GM12891 (cell line): ENCODE results near the gene POLG2.
"Not testable (repeated sequence)": the region's sequence is repeated elsewhere in the genome, so short reads cannot be mapped to it uniquely, and the experiment has no call there.

ENCODE experiments used
- PAX5 ChIP-seq: IDR thresholded peaks from 2 replicates; pipeline ENCODE4 v1.6.1; 2011; ENCODE audit warnings: low read length, moderate library complexity, mild to moderate bottlenecking; ENCODE audit not compliant: insufficient read depth, severe bottlenecking
- POLR2A ChIP-seq: IDR thresholded peaks from 2 replicates; pipeline ENCODE4 v1.6.1; 2011; ENCODE audit warnings: low read depth, low read length, control low read depth
- POLR2AphosphoS5 ChIP-seq: IDR thresholded peaks from 2 replicates; pipeline ENCODE4 v1.6.1; 2011; ENCODE audit warnings: low read depth, low read length, control low read depth
- TAF1 ChIP-seq: IDR thresholded peaks from 2 replicates; pipeline ENCODE4 v1.6.1; 2011; ENCODE audit warnings: low read depth, low read length, control low read depth

DNA sequence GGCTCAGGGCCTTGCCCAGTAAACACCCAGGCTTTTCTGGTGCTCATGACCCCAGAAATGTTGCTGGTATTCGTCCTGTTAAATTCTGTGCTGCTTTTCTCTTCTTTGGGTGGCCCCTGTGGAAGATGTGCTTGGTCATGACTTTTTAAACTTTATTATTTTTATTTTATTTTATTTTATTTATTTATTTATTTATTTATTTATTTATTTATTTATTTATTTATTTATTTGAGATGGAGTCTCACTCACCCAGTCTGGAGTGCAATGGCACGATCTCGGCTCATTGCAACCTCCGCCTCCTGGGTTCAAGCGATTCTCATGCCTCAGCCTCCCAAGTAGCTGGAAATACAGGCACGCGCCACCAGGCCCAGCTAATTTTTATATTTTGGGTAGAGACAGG lies 37.0 kb downstream of the POLG2 start:
- TF ChIP-seq POLR2A, POLR2AphosphoS5, PAX5, TAF1: not testable (repeated sequence)
